Activated CD8-positive, alpha-beta T cell treated with anti-CD3 and anti-CD28 coated beads for 36 hours (primary cell): ENCODE results near the gene ARMH4. TPM values are rescaled to one million over a fixed set of nuclear protein-coding genes. Genes with fewer than 3 reads are reported as not detected.
A peak's percentile ranks its signal among the peaks of the same experiment; 100 is the strongest.

Source experiments
- ATAC-seq: fragments of 200-7000 bp; cut with Tn5 transposase; one replicate; pipeline ENCODE4 v1.10.0; 2021; ENCODE audit warnings: mild to moderate bottlenecking, moderate library complexity
- CTCF ChIA-PET: fragments of 350-600 bp; sonication (Branson Sonifier 250); formaldehyde crosslinking; loops from one replicate; lab custom pipeline; 2021; ENCODE audit warnings: antibody characterized with exemption; lab: Charles Lee
- POLR2A ChIA-PET: fragments of 350-600 bp; sonication (Branson Sonifier 250); formaldehyde crosslinking; loops from one replicate; lab custom pipeline; 2021; ENCODE audit warnings: antibody characterized with exemption; lab: Charles Lee
- DNase-seq: peaks from one replicate; pipeline ENCODE4 v3.0.0-alpha.2; 2020
- H3K27ac Mint-ChIP-seq: one replicate; pipeline ENCODE4 v1.8.0; 2021; ENCODE audit warnings: mild to moderate bottlenecking, mixed read lengths
- H3K27me3 Mint-ChIP-seq: one replicate; pipeline ENCODE4 v1.8.0; 2021; ENCODE audit warnings: mixed read lengths
- H3K36me3 Mint-ChIP-seq: one replicate; pipeline ENCODE4 v1.8.0; 2021; ENCODE audit warnings: low read depth, mixed read lengths
- H3K4me1 Mint-ChIP-seq: one replicate; pipeline ENCODE4 v1.8.0; 2021; ENCODE audit warnings: low read depth, mixed read lengths
- H3K4me3 Mint-ChIP-seq: one replicate; pipeline ENCODE4 v1.8.0; 2021; ENCODE audit warnings: mild to moderate bottlenecking, moderate library complexity, mixed read lengths
- H3K9me3 Mint-ChIP-seq: one replicate; pipeline ENCODE4 v1.8.0; 2021; ENCODE audit warnings: mixed read lengths
- intact Hi-C: fragments of 100-400 bp; cut with micrococcal nuclease; formaldehyde crosslinking; loops from one replicate; pipeline ENCODE4 v1.10.0; 2022
- total RNA-seq, 2 experiments: library from RNA; stranded (reverse); gene quantifications; one replicate each; pipeline ENCODE4 v1.2.3, GENCODE V29; 2021
- TF ChIP-seq, protein P1 (sequence below): fragments of 200-600 bp; IDR thresholded peaks from one replicate; pipeline ENCODE4 v1.8.0; 2022; ENCODE audit warnings: antibody characterized with exemption, mild to moderate bottlenecking

Gene ARMH4, protein sequence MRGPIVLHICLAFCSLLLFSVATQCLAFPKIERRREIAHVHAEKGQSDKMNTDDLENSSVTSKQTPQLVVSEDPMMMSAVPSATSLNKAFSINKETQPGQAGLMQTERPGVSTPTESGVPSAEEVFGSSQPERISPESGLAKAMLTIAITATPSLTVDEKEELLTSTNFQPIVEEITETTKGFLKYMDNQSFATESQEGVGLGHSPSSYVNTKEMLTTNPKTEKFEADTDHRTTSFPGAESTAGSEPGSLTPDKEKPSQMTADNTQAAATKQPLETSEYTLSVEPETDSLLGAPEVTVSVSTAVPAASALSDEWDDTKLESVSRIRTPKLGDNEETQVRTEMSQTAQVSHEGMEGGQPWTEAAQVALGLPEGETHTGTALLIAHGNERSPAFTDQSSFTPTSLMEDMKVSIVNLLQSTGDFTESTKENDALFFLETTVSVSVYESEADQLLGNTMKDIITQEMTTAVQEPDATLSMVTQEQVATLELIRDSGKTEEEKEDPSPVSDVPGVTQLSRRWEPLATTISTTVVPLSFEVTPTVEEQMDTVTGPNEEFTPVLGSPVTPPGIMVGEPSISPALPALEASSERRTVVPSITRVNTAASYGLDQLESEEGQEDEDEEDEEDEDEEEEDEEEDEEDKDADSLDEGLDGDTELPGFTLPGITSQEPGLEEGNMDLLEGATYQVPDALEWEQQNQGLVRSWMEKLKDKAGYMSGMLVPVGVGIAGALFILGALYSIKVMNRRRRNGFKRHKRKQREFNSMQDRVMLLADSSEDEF
- not detected for total RNA-seq

- no peak within 1 kb of the TSS for H3K27ac Mint-ChIP-seq
- intact Hi-C loops = no loop called here
- peak; percentile 91 for ATAC-seq
- H3K9me3 Mint-ChIP-seq = no peaks in the 10 kb centered on the region
- H3K27me3 Mint-ChIP-seq = peaks cover 48% of the 10 kb centered on the region
- ChIA-PET POLR2A (no interaction called here), CTCF (interaction anchor here (1.6 kb wide), 1 partner anchor 14 kb away, joined by 9 read pairs; no protein-coding TSS in a partner anchor)
- TF ChIP-seq, protein P1, sequence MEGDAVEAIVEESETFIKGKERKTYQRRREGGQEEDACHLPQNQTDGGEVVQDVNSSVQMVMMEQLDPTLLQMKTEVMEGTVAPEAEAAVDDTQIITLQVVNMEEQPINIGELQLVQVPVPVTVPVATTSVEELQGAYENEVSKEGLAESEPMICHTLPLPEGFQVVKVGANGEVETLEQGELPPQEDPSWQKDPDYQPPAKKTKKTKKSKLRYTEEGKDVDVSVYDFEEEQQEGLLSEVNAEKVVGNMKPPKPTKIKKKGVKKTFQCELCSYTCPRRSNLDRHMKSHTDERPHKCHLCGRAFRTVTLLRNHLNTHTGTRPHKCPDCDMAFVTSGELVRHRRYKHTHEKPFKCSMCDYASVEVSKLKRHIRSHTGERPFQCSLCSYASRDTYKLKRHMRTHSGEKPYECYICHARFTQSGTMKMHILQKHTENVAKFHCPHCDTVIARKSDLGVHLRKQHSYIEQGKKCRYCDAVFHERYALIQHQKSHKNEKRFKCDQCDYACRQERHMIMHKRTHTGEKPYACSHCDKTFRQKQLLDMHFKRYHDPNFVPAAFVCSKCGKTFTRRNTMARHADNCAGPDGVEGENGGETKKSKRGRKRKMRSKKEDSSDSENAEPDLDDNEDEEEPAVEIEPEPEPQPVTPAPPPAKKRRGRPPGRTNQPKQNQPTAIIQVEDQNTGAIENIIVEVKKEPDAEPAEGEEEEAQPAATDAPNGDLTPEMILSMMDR = peak; percentile 15
- DNase-seq = peak; percentile 73
- peak within 1 kb of the TSS; percentile 66 for H3K4me3 Mint-ChIP-seq
- H3K4me1 Mint-ChIP-seq = peaks cover 12% of the 10 kb centered on the region
- no peaks in the 10 kb centered on the region for H3K36me3 Mint-ChIP-seq
These were observed at the start of gene ARMH4 for GRCh38 chr14:58152014-58152857. Gene ARMH4 (minus strand): TSS chr14:58152213. CDS start chr14:58139358, 12,855 bp downstream.

GRCh38 chr14:58200846-58201245 lies 48.8 kb upstream of the ARMH4 start:
- CTCF ChIA-PET = interaction anchor here (1.6 kb wide), 1 partner anchor 17 kb away, joined by 4 read pairs; no protein-coding TSS in a partner anchor
- no peaks in the 10 kb centered on the region for H3K27me3 Mint-ChIP-seq
- peak overlapping the region; percentile 93 for H3K4me3 Mint-ChIP-seq
- TF ChIP-seq, protein P1 = no peak
- POLR2A ChIA-PET = interaction anchor here (1.1 kb wide), 1 partner anchor 24 kb away, joined by 3 read pairs; no protein-coding TSS in a partner anchor
- no peaks in the 10 kb centered on the region for H3K9me3 Mint-ChIP-seq
- peaks cover 28% of the 10 kb centered on the region for H3K4me1 Mint-ChIP-seq
- peak overlapping the region; percentile 93 for H3K27ac Mint-ChIP-seq
- intact Hi-C loops = loop anchor here (5.0 kb wide), 1 partner anchor 41 kb away; the partner anchor contains the start of gene PSMA3
- ATAC-seq = no peak
- DNase-seq = no peak
- H3K36me3 Mint-ChIP-seq = peaks cover 6% of the 10 kb centered on the region

- TF ChIP-seq, protein P1 = no peak
- ChIA-PET POLR2A (interaction anchor here (0.7 to 1.5 kb wide), 5 partner anchors 8 to 227 kb away, joined by 3 to 5 read pairs (median 3); partner anchors contain the start of genes KIAA0586 and TIMM9), CTCF (interaction anchor here (1.2 to 1.6 kb wide), 2 partner anchors 17 to 40 kb away, joined by 3 to 4 read pairs; no protein-coding TSS in a partner anchor)
- no peaks in the 10 kb centered on the region for H3K9me3 Mint-ChIP-seq
- peaks cover 6% of the 10 kb centered on the region for H3K36me3 Mint-ChIP-seq
- peak overlapping the region; percentile 93 for H3K27ac Mint-ChIP-seq
- no peak for DNase-seq
- H3K27me3 Mint-ChIP-seq = no peaks in the 10 kb centered on the region
- peak; percentile 11 for ATAC-seq
- intact Hi-C loops = loop anchor here (5.0 kb wide), 1 partner anchor 42 kb away; the partner anchor contains the start of gene PSMA3
- H3K4me1 Mint-ChIP-seq = peaks cover 28% of the 10 kb centered on the region
- peak overlapping the region; percentile 93 for H3K4me3 Mint-ChIP-seq
These were observed 48.4 kb upstream of the ARMH4 start for GRCh38 chr14:58200480-58200841.

DNA sequence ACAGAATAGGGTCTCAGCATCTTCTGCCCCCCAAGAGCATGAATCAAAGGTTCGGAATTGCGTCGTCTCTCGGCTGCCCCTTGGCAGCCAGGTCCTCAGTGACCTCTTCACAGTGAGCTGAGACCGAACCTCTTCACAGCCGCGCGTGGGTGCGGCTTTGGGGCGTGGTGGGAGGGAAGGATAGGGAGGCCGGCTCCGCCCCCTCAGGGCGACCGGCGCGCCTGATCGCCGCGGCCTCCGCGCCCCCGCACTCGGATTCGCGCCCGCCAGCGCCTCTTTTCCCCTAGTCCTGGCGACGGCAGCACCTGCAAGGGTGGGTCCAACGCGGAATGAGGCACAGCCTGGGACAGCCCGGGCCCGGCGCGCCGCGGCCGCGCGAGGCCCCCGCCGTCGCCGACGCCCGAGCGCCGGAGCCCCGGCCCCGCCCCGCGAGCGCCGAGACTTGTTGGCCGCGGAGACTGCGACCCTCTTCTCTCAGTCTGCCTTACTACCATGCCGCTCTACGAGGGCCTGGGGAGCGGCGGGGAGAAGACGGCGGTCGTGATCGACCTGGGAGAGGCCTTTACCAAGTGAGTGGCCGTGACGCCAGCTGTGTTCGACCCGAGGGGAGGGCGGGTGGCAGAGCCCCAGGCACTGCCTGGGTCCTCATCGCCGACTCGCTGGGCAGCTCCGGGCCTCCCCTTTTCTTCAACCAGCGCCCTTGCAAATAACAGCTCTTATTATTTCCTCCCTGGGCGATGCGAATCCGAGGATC lies 47.9 kb upstream of the ARMH4 start, which contains the start of gene ACTR10:
Gene ACTR10, plus strand, starts transcription at position 424 of the 754 bp plus-strand sequence. Its CDS starts 69 bp downstream, at position 493.
- H3K4me3 Mint-ChIP-seq = peak within 1 kb of the TSS; percentile 93

More for the DNA sequence above, 47.9 kb upstream of the ARMH4 start, which contains the start of gene ACTR10:
- Mint-ChIP-seq H3K27me3 (no peaks in the 10 kb centered on the region), H3K4me1 (peaks cover 28% of the 10 kb centered on the region), H3K9me3 (no peaks in the 10 kb centered on the region), H3K27ac (peak within 1 kb of the TSS; percentile 93), H3K36me3 (peaks cover 6% of the 10 kb centered on the region)
- intact Hi-C loops = loop anchor here (5.0 kb wide), 1 partner anchor 42 kb away; the partner anchor contains the start of gene PSMA3
- ChIA-PET POLR2A (interaction anchor here (0.7 to 1.7 kb wide), 8 partner anchors 9 to 228 kb away, joined by 3 to 5 read pairs (median 3); partner anchors contain the start of genes KIAA0586, PSMA3 and TIMM9), CTCF (interaction anchor here (1.2 to 1.6 kb wide), 2 partner anchors 18 to 40 kb away, joined by 3 to 4 read pairs; no protein-coding TSS in a partner anchor)
- ATAC-seq (peak; percentile 93), DNase-seq (peak; percentile 93)
- TF ChIP-seq, protein P1 = no peak
